ENCODE measurements around the gene FXYD3.

DNA sequence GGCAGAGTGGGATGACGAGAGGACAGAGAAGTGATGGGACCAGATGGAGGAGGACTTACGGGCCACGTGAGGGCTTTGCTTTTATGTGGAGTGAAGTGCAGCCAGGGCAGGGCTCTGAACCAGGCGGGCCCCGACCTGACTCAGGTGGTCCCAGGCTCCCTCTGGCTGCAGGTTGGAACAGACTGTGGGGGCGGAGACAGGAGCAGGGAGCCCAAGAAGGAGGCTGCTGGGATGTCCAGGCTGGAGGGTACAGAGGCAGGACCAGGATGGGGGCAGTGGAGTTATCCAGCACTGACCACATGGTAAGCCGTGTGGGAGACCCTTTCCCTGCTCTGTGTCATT, 41.0 kb downstream of the FXYD3 start:
- TF ChIP-seq CTCF (conservative IDR thresholded peaks at IDR 0.05 in 1 of 2, IDR thresholded peaks at IDR 0.05 in 1 of 2; ENCODE audit: low read depth in 1 of 2, low read length in 2 of 2) (no peak), EZH2 (IDR thresholded peaks at IDR 0.05; ENCODE audit: low read length, missing control alignments) (no peak)
